GM12874 (cell line): ENCODE data around the gene BST2.

Experiments used
- TF ChIP-seq, protein P1 (sequence below): IDR thresholded peaks from 2 replicates; pipeline ENCODE4 v1.5.1; 2011; ENCODE audit warnings: low read depth, mild to moderate bottlenecking, control low read depth, low read length, moderate library complexity; ENCODE audit not compliant: insufficient read depth

Gene BST2

GRCh38 chr19:17391371-17392151 lies 13.9 kb downstream of the BST2 start:
- TF ChIP-seq, protein P1, sequence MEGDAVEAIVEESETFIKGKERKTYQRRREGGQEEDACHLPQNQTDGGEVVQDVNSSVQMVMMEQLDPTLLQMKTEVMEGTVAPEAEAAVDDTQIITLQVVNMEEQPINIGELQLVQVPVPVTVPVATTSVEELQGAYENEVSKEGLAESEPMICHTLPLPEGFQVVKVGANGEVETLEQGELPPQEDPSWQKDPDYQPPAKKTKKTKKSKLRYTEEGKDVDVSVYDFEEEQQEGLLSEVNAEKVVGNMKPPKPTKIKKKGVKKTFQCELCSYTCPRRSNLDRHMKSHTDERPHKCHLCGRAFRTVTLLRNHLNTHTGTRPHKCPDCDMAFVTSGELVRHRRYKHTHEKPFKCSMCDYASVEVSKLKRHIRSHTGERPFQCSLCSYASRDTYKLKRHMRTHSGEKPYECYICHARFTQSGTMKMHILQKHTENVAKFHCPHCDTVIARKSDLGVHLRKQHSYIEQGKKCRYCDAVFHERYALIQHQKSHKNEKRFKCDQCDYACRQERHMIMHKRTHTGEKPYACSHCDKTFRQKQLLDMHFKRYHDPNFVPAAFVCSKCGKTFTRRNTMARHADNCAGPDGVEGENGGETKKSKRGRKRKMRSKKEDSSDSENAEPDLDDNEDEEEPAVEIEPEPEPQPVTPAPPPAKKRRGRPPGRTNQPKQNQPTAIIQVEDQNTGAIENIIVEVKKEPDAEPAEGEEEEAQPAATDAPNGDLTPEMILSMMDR: no peak

- TF ChIP-seq, protein P1: peak; percentile 81
Measured at GRCh38 chr19:17390665-17391370, 14.6 kb downstream of the BST2 start.

DNA sequence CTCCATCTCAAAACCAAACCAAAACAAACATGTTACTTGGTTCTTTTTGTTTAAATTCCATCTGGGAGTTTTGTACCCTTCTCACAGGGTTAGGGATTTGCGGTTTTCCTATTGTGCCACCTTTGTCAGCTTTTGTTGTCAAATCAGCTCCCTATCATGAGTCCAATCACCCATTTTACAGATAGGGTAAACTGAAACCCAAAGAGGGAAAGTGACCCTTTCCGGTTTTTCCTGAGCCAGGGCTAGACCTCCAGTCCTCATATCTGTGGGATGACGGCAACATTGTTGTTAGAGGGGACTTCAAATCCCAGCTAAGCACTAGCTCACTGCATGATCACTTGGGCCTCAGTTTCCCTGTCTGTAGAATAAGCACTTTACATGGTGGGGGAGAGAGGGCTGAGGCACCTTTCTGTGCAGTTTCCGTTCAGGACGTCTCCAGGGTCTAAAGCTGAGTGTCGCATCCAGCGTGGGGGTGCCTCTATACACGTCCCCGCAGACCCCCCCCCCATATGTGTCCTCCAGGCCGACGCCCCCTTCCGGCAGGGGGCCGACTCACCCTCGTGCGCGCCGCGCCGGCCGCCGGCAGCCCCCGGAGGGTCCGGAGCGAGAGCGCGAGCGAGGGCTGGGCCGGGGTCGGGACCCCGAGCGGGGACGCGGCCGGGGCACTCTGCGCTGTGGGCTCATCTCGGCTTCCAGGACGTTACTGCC lies 15.3 kb downstream of the BST2 start:
- TF ChIP-seq, protein P1: no peak

GRCh38 chr19:17389288-17389687 lies 16.1 kb downstream of the BST2 start:
- TF ChIP-seq, protein P1: no peak

GRCh38 chr19:17385878-17386611 lies 19.4 kb downstream of the BST2 start:
- TF ChIP-seq, protein P1: peak; percentile 98

DNA sequence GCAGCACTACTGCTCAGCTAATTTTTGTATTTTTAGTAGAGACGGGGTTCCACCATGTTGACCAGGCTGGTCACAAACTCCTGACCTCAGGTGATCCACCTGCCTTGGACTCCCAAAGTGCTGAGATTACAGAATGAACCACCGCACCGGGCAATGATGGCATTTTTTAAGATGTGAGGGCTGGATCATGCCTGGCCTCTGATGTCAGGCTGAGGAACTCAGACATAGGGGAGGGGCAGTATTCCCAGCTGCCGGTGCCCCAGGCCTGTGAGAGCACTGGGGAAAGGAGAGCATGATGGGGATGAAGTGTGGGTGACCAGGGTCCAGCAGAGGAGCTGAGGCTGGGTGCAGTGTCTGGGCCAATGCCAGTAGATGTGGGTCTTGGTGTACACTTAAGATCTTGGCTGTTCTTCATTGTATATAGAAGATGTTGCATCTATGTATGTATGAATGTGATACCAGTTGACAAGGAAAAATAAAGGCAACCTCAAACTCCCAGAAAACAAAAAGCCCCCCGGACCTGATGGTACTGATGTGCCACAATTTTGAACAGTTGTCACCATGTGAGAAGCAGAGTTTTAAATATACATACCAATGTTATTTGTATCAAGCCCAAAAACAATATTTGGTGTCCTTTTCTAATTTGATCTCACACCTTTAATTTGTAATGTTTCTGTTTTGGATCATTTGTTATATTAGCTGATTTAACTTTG lies 24.8 kb downstream of the BST2 start:
- TF ChIP-seq, protein P1: no peak
